GM21360 (cell line): ENCODE data around the gene TBL2.
A peak's percentile ranks its signal among the peaks of the same experiment; 100 is the strongest.
"Not testable (repeated sequence)": the region's sequence is repeated elsewhere in the genome, so short reads cannot be mapped to it uniquely, and the experiment has no call there.

ENCODE experiments used
- ATAC-seq: cut with Tn5 transposase; IDR thresholded peaks from one replicate; pipeline ENCODE4 v1.9.1; 2021; ENCODE audit warnings: mild to moderate bottlenecking, moderate library complexity; ENCODE audit not compliant: unreplicated experiment

The TBL2 gene

GRCh38 chr7:73606801-73607691, 28.7 kb upstream of the TBL2 start:
- no peak for ATAC-seq

DNA sequence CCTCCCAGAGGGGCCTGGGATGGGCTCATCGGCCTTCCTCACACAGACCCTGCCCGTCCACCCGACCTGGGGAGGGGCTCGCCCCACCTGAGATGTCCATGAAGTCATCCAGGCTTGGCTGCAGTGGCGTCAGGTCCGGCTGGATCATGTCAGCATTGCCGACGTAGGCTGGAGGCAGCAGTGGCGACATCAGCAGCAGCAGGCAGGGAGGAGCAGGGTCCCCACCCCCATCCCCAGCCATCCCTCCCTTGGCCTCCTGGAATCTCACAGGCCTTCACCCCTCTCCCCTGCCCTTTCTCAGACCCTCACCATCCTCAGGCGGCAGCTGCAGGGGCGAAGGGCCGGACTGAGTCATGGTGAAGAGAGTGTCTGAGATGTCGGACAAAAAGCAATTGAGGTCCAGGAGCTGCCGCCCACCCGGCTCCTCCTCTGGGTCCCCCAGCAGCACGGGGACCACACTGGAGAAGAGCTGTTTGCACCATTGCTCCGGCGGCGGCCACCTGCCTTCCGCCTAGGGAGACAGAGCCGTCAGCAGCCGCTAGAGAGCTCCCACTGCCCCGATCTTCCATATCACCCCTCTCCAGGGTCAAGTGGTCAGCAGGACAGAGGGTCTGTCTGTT, 27.3 kb upstream of the TBL2 start:
- no peak for ATAC-seq

GRCh38 chr7:73602721-73603651, 24.6 kb upstream of the TBL2 start:
- ATAC-seq: no peak

DNA sequence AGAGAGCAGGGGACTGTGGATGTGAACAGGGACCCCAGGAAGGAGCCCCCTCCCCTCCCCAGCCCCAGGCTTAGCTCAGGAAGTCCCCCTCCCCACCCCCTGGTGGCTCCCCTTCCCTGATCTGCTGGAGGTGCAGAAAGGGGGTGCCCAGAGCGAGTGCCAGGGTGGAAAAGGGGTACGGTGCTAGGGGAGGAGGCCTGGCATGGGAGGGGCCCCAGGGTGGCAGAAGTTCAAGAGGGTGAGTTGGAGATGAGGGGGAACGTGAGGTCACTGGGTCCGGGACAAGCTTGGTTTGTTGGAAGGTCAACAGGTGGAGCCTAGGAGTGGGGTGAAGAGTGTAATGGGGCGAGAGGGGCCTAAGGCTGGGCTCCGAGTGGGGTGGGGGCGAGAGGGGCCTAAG, 21.5 kb upstream of the TBL2 start:
- ATAC-seq: no peak

- no peak for ATAC-seq
Observed at GRCh38 chr7:73599151-73599882, 20.9 kb upstream of the TBL2 start.

- ATAC-seq: no peak
Observed at GRCh38 chr7:73597978-73598782, 19.8 kb upstream of the TBL2 start.

GRCh38 chr7:73596191-73597065, 18.0 kb upstream of the TBL2 start:
- no peak for ATAC-seq

DNA sequence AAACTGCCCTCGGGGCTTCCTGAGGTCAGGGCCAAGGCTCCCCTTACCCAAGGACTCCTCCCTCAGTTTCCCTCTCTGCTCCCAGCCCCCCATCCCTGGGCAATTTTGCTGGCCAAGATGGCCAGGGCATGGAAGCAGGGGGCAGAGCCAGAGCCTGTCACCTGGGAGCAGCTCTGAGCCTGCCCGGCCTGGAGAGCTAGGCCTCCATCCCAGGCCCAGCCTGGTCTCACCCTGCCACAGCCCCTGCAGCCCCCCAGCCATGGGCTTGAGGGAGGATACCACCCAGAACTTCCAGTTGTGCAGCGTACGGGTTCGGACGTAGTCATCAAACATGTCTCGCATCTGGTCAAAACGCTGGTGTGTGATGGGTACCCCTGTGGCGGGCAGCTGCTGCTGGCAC, 17.0 kb upstream of the TBL2 start:
- no peak for ATAC-seq

- no peak for ATAC-seq
Observed at GRCh38 chr7:73593207-73594045, 15.0 kb upstream of the TBL2 start.

- ATAC-seq: no peak
Observed at GRCh38 chr7:73586911-73587310, 8.5 kb upstream of the TBL2 start.

DNA sequence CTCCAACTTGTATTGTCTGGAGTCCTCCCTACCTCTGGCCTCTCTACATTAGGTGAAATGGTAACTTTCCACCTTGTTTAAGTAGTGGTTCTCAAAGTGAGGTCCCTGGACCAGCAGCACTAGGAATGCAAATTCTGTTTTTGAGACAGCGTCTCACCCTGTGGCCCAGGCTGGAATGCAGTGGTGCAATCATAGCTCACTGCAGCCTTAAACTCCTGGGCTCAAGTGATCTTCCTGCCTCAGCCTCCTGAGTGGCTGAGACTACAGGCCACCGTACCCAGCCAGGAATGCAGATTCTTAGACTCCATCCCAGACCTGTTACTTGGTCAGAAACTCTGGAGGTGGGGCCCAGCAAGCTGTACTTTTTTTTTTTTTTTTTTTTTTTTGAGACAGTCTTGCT, 6.8 kb upstream of the TBL2 start:
- ATAC-seq: no peak

GRCh38 chr7:73582664-73583202, 4.4 kb upstream of the TBL2 start:
- no peak for ATAC-seq

GRCh38 chr7:73581006-73581405, 2.6 kb upstream of the TBL2 start:
- ATAC-seq: not testable (repeated sequence)

DNA sequence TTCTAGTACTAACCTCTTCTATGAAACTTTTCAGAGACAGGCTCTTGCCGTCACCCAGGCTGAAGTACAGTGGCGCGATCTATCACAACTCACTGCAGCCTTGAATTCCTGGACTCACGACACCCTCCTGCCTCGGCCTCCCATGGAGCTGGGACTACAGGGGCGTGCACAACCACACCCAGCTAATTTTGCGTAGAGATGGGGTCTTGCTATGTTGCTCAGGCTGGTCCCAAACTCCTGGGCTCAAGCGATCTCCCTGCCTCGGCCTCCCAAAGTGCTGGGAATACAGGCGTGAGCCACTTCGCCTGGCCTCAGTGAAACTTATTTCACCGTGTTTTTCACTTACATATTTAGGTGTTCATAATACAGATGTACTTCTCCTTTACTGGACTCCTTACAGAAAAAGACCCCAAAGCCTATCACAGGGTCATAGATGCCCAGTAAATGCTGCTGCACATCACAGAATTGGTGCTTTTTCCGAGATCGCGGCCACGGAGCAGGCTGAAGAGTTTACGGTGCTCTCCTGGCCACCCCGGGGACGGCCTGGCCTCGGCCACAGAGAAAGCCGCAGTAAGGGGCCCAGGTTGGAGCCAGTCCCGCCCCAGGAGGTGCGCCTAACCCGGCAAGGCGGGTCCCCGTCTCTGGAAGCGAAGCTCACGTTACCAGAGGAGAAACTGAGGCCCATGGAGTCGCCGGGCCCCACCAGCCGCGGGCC, 595 bp downstream of the TBL2 start:
- peak; percentile 2 for ATAC-seq

- no peak for ATAC-seq
Observed at GRCh38 chr7:73573791-73574190, 4.6 kb downstream of the TBL2 start.

DNA sequence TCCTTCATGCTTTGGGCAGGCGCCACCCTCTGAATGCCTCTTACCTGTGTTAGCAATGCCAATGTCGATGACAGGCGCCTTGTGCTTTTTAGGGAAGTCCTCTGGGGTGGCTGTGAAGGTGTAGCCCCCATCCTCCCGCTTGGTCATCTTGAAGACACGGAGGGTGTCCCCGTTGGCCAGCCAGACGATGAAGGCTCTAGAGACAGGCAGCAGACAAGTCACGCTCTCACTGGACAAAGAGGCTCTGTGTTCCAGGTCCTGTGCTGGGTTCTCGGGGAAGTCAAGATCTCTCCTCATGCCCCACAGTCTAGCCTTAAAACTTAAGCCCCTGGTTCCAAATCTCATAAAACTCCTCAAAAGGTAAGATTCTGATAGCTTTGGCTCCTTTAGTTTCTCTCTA, 5.1 kb downstream of the TBL2 start:
- ATAC-seq: no peak

GRCh38 chr7:73572767-73573186, 5.6 kb downstream of the TBL2 start:
- no peak for ATAC-seq
